Raji (cell line): ENCODE measurements around the gene PRKN.

Experiments
- POLR2A ChIP-seq: IDR thresholded peaks from 2 replicates; pipeline ENCODE4 v1.6.1; 2011; ENCODE audit warnings: low read depth, low read length, control low read depth; ENCODE audit not compliant: insufficient read depth

PRKN gene

GRCh38 chr6:161366301-161366923 lies 1361.2 kb downstream of the PRKN start:
- TF ChIP-seq POLR2A: no peak

DNA sequence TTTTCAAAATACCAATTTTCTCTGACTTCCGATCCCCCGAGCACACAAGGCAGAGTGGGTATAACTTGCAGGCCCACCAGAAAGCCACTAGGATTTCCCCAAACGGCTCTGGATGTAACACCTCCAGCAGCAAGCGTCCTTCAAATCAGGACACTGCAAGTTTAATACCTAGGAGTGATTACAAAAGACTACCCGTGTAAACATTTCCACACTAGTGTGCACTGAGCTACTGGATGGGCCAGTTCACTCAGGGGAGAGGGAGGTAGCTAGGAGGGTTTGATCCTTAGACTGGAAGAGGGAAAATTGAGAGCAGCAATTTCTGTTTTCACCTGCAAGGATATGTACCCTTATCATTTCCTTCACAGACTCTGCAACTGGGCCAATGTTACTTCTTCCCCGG lies 1361.9 kb downstream of the PRKN start:
- TF ChIP-seq POLR2A: no peak

DNA sequence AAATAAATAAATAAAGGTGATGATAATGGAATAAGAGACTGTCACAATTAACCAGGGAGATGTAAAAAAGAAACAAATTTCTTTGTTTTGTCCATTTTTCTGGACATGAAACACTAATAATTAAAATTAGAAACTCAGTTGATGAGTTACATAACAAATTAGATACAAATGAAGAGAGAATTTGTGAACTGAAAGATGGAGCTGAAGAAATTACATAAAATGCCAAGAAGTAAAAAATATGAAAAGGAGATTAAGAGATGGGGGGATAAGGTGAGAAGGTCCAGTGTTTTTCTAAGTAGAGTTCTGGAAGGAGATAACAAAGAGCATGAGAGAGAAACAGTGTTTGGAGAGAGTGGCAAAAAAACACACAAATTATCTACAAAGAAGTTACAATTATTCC lies 1364.3 kb downstream of the PRKN start:
- TF ChIP-seq POLR2A: no peak

DNA sequence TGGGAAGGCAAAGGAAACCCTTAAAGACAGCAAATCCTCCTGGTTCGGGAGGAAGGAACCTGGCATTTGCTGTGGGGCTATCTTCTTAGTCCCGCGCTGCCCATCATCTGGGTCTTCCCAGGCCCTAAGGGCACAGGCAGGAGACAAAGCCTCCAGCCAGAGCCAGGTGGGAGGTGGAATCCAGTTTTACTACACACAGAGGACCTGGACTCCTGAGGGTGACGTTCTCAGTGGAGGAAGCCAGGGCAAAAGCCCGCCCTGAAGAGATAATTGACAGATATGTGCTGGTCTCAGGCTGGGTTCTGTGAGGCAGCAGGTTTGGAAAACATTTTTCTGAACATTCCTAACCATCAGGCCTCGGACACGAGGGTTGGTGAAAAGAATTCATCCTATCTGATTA lies 1365.3 kb downstream of the PRKN start:
- TF ChIP-seq POLR2A: no peak

DNA sequence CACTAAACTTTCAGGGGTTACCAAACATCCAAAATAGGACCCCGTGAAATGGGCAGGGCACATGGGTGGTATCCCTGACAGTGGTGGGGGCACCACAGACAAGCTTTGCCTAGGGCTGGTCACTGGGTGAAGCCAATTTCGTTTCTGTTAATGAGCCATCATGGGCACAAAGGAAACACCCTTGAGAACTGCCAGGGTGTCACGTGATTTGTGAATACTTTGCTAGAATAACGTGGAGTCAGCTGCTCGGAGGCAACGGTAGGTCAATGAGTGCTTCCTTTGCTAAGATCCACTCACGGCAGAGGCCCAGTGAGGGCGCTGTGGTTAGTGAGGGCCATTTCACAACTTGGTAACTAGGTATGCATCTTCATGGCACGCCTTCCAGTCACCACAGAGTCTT lies 1366.0 kb downstream of the PRKN start:
- no peak for TF ChIP-seq POLR2A

- no peak for TF ChIP-seq POLR2A
These were observed 1367.0 kb downstream of the PRKN start for GRCh38 chr6:161360520-161360919.

DNA sequence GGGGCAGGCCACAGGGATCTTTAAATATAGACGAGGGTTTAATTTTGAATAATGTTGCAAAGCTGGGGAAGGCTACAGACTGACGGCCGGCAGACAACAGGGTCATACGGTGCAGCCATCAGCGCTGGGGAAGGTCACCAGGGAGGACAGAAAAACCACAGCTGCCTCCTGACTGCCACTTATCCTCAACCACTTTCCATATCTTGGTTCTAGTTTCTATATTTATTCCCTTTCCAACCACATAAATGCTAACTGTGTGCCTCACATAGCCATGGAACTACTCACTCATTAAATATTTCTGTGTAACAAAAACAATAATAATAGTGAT lies 1368.0 kb downstream of the PRKN start:
- no peak for TF ChIP-seq POLR2A

GRCh38 chr6:161356167-161356854 lies 1371.3 kb downstream of the PRKN start:
- no peak for TF ChIP-seq POLR2A

DNA sequence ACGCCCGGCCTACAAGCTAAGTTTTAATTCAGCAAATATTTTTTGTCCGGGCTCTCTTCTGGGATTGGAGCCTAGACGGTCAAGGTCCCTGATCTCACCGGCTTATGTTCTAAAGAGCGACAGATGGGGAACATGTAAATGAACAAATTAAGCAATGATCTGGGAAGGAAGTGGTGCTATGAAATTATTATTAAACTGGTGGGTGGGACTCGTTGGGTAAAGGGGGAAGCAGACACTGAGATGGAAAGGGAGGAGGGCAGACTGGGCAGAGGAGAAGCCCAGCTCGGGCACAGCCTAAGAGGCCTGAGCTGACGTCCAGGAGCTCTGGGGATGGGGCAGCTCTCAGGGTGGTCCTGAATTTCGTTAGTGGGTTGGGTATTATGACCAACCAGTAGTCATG lies 1371.9 kb downstream of the PRKN start:
- no peak for TF ChIP-seq POLR2A

- TF ChIP-seq POLR2A: no peak
These were observed 1372.6 kb downstream of the PRKN start for GRCh38 chr6:161354956-161355355.

- no peak for TF ChIP-seq POLR2A
These were observed 1373.2 kb downstream of the PRKN start for GRCh38 chr6:161354276-161354840.

DNA sequence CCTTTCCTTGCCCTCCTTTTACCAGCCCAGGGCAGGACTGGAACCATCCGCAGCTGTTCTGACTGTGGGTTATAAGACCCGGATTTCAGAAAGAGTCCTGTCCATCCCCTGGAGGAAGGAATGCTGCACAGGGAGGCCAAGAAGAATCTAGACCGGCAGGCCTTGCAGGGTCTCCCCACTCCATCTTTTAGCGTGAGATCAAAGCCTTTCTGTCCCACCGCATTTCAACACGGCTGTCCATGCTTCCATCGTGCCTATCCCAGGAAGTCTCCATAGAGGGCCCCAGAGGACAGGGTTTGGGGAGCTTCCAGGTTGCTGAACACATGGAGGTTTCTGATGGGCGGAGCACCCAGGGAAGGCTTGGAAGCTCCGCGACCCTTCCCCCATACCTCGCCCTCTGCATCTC lies 1374.4 kb downstream of the PRKN start:
- TF ChIP-seq POLR2A: no peak

DNA sequence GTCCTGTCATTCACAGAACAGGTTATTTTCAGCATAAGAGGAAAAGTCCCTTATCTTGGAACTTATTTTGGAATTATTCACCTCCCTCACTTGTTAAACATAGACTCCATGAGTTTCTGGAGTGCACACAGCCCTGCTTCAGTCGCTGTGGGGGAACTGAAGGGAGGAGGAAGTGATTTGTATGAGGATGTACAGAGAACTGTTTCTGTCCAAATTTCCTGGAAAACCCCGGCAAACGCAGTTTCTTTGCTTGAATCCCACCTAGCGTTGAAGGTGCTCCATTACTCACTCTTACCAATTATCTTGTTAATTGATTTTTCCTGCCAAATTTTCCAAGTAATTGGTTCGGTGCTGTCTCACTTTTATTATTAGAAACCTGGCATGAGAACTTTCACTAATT lies 1375.7 kb downstream of the PRKN start:
- no peak for TF ChIP-seq POLR2A

DNA sequence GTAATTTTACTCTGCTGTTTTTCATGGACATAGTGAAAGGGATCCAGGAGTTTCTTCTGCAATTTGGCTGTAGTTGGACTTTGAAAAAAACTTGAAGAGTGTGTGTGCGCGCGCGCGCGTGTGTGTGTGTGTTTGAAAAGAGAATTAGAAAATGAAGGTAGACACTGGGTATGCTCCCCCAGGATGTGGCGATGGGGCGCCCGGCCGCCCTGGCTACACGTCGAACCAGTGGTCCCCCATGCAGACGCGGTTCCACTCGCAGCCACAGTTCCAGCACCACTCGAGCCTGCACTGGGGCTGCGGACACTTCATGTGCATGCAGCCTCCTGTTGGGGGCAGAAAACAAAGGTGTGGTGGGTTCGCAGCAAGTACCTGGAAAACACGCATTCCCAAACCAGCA lies 1377.7 kb downstream of the PRKN start:
- no peak for TF ChIP-seq POLR2A

DNA sequence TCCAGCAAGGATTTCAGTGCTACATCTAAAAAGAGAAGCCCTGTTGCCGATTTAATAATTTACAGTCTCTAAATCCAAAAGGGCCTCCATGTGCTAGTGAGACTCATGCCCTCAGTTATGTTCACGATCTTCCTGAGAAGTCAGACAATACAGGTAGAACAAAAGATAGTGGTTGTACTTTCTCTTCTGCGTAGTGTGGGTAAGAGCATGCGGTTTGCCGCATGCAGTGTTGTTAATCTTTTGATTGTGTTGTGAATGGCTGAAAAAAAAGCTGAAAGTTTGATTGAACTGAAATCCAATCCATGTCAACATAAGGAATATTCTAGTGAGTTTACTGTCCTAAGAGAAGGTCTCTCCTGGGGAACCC lies 1379.0 kb downstream of the PRKN start:
- TF ChIP-seq POLR2A: no peak

DNA sequence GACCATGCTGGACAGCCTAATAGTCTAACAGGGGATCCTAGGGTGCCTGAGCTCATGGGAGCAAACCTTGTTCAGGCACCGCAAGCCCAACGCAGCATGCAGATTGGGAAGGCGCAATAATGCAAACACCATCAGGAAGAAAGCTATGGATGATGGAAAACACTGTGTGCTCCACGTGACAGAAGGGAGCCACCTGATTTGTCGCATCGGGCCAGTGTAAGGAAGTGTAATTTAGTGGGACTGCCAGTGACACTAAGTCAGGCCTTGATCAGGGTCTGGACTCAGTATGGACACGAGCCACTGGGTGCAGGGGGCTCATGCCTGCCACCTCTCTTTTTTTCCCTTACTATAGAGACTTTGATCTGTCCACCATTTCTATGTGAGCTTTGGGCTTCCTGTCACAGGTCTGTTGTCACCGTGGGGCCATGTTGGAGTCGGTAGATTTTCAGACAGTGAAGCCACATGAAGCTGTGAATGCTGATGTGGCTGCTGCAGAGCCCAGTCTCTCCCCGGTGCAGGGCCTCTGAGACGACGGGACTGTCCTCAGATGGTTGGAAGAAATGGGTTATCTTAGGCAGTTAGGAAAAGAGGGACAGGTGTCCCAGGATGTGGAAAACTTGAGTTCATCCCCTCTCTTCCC lies 1379.5 kb downstream of the PRKN start:
- no peak for TF ChIP-seq POLR2A
